AG10803 (cell line): Measurements from ENCODE around the gene UBE4B.

Experiments used
- DNase-seq: peaks from one replicate; pipeline ENCODE4 v3.0.0; 2010; ENCODE audit warnings: low read depth
- H3K4me3 ChIP-seq: 2 replicates; pipeline ENCODE4 v1.5.1; 2011; ENCODE audit warnings: mild to moderate bottlenecking, low read length, control low read depth
- TF ChIP-seq, protein P1 (sequence below): conservative IDR thresholded peaks from 2 replicates; pipeline ENCODE4 v1.5.1; 2011; ENCODE audit warnings: mild to moderate bottlenecking, low read length, control low read depth, inconsistent platforms

Gene UBE4B

GRCh38 chr1:10173582-10173981 is 140.8 kb downstream of the UBE4B start:
- no peak overlapping the region for H3K4me3 ChIP-seq
- no peak for DNase-seq
- TF ChIP-seq, protein P1, sequence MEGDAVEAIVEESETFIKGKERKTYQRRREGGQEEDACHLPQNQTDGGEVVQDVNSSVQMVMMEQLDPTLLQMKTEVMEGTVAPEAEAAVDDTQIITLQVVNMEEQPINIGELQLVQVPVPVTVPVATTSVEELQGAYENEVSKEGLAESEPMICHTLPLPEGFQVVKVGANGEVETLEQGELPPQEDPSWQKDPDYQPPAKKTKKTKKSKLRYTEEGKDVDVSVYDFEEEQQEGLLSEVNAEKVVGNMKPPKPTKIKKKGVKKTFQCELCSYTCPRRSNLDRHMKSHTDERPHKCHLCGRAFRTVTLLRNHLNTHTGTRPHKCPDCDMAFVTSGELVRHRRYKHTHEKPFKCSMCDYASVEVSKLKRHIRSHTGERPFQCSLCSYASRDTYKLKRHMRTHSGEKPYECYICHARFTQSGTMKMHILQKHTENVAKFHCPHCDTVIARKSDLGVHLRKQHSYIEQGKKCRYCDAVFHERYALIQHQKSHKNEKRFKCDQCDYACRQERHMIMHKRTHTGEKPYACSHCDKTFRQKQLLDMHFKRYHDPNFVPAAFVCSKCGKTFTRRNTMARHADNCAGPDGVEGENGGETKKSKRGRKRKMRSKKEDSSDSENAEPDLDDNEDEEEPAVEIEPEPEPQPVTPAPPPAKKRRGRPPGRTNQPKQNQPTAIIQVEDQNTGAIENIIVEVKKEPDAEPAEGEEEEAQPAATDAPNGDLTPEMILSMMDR: no peak

DNA sequence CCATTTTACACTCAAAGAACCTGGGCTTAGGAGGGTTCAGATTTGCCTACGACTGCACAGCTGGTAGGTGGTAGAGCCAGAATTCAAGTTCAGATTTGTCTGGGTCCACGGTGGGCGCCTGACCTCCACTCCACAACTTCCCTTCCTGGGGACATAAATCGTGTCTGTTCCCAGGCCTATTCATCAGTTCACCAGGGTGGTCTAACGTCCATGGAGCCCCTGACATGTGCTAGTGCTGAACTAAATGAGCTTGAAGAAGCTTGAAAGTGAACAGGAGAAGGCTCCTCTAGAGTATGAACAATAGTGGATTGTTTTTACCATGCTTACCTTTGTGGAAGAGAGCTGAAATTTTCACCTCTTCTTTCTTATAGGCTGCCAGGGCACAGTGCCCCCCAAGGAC is 145.1 kb downstream of the UBE4B start:
- H3K4me3 ChIP-seq: no peak overlapping the region
- DNase-seq: no peak
- TF ChIP-seq, protein P1: no peak

GRCh38 chr1:10178597-10179405 is 146.0 kb downstream of the UBE4B start:
- DNase-seq: no peak
- TF ChIP-seq, protein P1: no peak
- no peak overlapping the region for H3K4me3 ChIP-seq

- H3K4me3 ChIP-seq: no peak overlapping the region
- DNase-seq: no peak
- TF ChIP-seq, protein P1: no peak
These were observed 146.8 kb downstream of the UBE4B start for GRCh38 chr1:10179406-10180091.

DNA sequence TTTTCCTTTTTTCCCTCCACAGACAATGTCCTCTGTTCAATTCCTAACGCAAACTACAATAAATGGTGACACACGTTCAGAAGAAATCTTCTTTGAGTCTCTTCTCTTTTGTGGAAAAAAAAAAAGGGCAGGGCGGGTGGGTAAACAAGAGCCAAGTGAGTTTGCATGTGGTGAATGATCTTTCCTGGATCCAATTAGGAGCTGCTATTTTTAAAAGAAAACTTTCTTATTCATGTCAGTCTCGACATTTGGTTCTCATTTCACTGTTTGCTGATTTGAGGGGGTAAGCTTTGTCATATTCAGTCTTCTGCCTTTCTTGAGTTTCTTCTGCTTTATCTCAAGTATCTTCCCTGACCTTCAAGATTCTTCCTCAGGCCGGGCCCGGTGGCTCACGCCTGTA is 148.4 kb downstream of the UBE4B start:
- no peak overlapping the region for H3K4me3 ChIP-seq
- TF ChIP-seq, protein P1: no peak
- peak; percentile 82 for DNase-seq

- DNase-seq: no peak
- no peak overlapping the region for H3K4me3 ChIP-seq
- TF ChIP-seq, protein P1: no peak
These were observed 153.0 kb downstream of the UBE4B start for GRCh38 chr1:10185759-10186158.
